SK-N-SH treated with all-trans-retinoic acid at 6 μM for 48 hours (cell line): ENCODE measurements around the gene DCAF5.

ENCODE experiments used
- ARNTL ChIP-seq: fragments of 450-650 bp; formaldehyde crosslinking; IDR thresholded peaks from 2 replicates; pipeline ENCODE4 v1.5.0; 2020; ENCODE audit warnings: low read depth, mild to moderate bottlenecking, moderate library complexity, borderline replicate concordance
- BACH2 ChIP-seq: fragments of 250-450 bp; sonication (Bioruptor Pico); IDR thresholded peaks from 2 replicates; pipeline ENCODE4 v1.9.0; 2021; ENCODE audit warnings: mild to moderate bottlenecking, borderline replicate concordance
- CSDC2 ChIP-seq: fragments of 250-450 bp; sonication (Bioruptor Pico); IDR thresholded peaks from 2 replicates; pipeline ENCODE4 v1.5.0; 2020; ENCODE audit warnings: mild to moderate bottlenecking, moderate library complexity
- ESRRG ChIP-seq: fragments of 250-450 bp; sonication (Bioruptor Pico); IDR thresholded peaks from 2 replicates; pipeline ENCODE4 v1.6.1; 2021; ENCODE audit warnings: mild to moderate bottlenecking
- ISL1 ChIP-seq: fragments of 250-450 bp; sonication (Bioruptor Pico); IDR thresholded peaks from 2 replicates; pipeline ENCODE4 v2.1.2; 2022; ENCODE audit warnings: mild to moderate bottlenecking, moderate library complexity
- RARB ChIP-seq: fragments of 250-450 bp; sonication (Bioruptor Pico); IDR thresholded peaks from 2 replicates; pipeline ENCODE4 v1.8.0; 2021; ENCODE audit warnings: mild to moderate bottlenecking, moderate library complexity
- SNAI2 ChIP-seq: fragments of 250-450 bp; sonication (Bioruptor Pico); IDR thresholded peaks from 2 replicates; pipeline ENCODE4 v1.5.0; 2020; ENCODE audit warnings: mild to moderate bottlenecking, moderate library complexity
- TCF4 ChIP-seq: fragments of 250-450 bp; sonication (Bioruptor Pico); IDR thresholded peaks from 2 replicates; pipeline ENCODE4 v1.8.0; 2021; ENCODE audit warnings: mild to moderate bottlenecking, moderate library complexity, borderline replicate concordance
- TOX ChIP-seq: fragments of 250-450 bp; sonication (Bioruptor Pico); IDR thresholded peaks from 2 replicates; pipeline ENCODE4 v1.8.0; 2021; ENCODE audit warnings: mild to moderate bottlenecking, moderate library complexity, borderline replicate concordance
- ZC3H10 ChIP-seq: fragments of 250-450 bp; sonication (Bioruptor Pico); IDR thresholded peaks from 2 replicates; pipeline ENCODE4 v1.5.1; 2021; ENCODE audit warnings: mild to moderate bottlenecking, moderate library complexity
- ZNF565 ChIP-seq: fragments of 450-650 bp; formaldehyde crosslinking; conservative IDR thresholded peaks from 2 replicates; pipeline ENCODE4 v1.5.0; 2020; ENCODE audit warnings: low read depth, mild to moderate bottlenecking, moderate library complexity
- TF ChIP-seq, protein P1 (sequence below): fragments of 250-450 bp; sonication (Bioruptor Pico); IDR thresholded peaks from 2 replicates; pipeline ENCODE4 v1.8.0; 2021; ENCODE audit warnings: low read depth, mild to moderate bottlenecking, moderate library complexity, borderline replicate concordance
- TF ChIP-seq, protein P2 (sequence below): fragments of 250-450 bp; sonication (Bioruptor Pico); IDR thresholded peaks from 2 replicates; pipeline ENCODE4 v1.5.1; 2021; ENCODE audit warnings: mild to moderate bottlenecking, moderate library complexity
- TF ChIP-seq, protein P3 (sequence below): fragments of 250-450 bp; sonication (Bioruptor Pico); IDR thresholded peaks from 2 replicates; pipeline ENCODE4 v1.8.0; 2020; ENCODE audit warnings: mild to moderate bottlenecking, moderate library complexity, borderline replicate concordance

DNA sequence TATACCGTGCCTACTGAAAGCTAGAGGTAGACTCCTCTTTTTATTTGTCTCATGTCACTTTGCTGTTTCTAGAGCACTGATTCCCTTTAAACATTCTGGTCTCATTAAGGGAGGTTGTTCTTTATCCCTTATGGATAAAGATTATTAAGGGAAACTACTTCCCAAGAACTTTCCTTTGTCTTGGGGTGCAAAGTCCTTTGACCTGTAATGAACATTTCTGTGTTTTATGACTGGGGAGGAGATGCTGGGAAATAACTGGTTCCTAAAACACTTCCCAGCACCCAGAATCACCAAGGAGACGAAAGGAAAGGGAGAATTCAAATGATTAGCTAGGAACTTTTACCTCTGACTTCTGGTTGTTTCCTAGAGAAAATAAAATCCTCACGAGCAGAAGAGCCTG, 110.6 kb downstream of the DCAF5 start:
- TF ChIP-seq, protein P1, sequence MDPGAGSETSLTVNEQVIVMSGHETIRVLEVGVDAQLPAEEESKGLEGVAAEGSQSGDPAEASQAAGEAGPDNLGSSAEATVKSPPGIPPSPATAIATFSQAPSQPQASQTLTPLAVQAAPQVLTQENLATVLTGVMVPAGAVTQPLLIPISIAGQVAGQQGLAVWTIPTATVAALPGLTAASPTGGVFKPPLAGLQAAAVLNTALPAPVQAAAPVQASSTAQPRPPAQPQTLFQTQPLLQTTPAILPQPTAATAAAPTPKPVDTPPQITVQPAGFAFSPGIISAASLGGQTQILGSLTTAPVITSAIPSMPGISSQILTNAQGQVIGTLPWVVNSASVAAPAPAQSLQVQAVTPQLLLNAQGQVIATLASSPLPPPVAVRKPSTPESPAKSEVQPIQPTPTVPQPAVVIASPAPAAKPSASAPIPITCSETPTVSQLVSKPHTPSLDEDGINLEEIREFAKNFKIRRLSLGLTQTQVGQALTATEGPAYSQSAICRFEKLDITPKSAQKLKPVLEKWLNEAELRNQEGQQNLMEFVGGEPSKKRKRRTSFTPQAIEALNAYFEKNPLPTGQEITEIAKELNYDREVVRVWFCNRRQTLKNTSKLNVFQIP = no peak
- TF ChIP-seq ISL1 (CRISPR knock-in tag) (no peak), CSDC2 (CRISPR knock-in tag) (no peak), BACH2 (CRISPR knock-in tag) (no peak), ZC3H10 (no peak), TCF4 (CRISPR knock-in tag) (no peak), ZNF565 (CRISPR knock-in tag) (no peak), ESRRG (CRISPR knock-in tag) (no peak), SNAI2 (no peak), ARNTL (CRISPR knock-in tag) (no peak), RARB (CRISPR knock-in tag) (no peak), TOX (CRISPR knock-in tag) (no peak)
- TF ChIP-seq, protein P2, sequence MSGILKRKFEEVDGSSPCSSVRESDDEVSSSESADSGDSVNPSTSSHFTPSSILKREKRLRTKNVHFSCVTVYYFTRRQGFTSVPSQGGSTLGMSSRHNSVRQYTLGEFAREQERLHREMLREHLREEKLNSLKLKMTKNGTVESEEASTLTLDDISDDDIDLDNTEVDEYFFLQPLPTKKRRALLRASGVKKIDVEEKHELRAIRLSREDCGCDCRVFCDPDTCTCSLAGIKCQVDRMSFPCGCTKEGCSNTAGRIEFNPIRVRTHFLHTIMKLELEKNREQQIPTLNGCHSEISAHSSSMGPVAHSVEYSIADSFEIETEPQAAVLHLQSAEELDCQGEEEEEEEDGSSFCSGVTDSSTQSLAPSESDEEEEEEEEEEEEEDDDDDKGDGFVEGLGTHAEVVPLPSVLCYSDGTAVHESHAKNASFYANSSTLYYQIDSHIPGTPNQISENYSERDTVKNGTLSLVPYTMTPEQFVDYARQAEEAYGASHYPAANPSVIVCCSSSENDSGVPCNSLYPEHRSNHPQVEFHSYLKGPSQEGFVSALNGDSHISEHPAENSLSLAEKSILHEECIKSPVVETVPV (CRISPR knock-in tag) = no peak
- TF ChIP-seq, protein P3, sequence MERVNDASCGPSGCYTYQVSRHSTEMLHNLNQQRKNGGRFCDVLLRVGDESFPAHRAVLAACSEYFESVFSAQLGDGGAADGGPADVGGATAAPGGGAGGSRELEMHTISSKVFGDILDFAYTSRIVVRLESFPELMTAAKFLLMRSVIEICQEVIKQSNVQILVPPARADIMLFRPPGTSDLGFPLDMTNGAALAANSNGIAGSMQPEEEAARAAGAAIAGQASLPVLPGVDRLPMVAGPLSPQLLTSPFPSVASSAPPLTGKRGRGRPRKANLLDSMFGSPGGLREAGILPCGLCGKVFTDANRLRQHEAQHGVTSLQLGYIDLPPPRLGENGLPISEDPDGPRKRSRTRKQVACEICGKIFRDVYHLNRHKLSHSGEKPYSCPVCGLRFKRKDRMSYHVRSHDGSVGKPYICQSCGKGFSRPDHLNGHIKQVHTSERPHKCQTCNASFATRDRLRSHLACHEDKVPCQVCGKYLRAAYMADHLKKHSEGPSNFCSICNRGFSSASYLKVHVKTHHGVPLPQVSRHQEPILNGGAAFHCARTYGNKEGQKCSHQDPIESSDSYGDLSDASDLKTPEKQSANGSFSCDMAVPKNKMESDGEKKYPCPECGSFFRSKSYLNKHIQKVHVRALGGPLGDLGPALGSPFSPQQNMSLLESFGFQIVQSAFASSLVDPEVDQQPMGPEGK (CRISPR knock-in tag) = no peak
